H9 (cell line): ENCODE data around the gene AGBL4. TPM values are rescaled to one million over a fixed set of nuclear protein-coding genes. Genes with fewer than 3 reads are reported as not detected.

Experiments
- DNase-seq: peaks from one replicate; pipeline ENCODE4 v3.0.0-alpha.2; 2017
- H2AFZ ChIP-seq: one replicate; pipeline ENCODE4 v1.6.1; 2013; ENCODE audit warnings: mild to moderate bottlenecking, low read length, control low read depth, moderate library complexity
- H2AK5ac ChIP-seq: 2 replicates; pipeline ENCODE4 v1.6.1; 2013; ENCODE audit warnings: low read length, control low read depth, mixed read lengths; ENCODE audit not compliant: insufficient read length
- H2BK120ac ChIP-seq: one replicate; pipeline ENCODE4 v1.6.1; 2013; ENCODE audit warnings: low read depth, mild to moderate bottlenecking, low read length, control low read depth, inconsistent platforms; ENCODE audit not compliant: poor library complexity, severe bottlenecking
- H2BK12ac ChIP-seq: 2 replicates; pipeline ENCODE4 v1.6.1; 2013; ENCODE audit warnings: low read length, control low read depth, mixed read lengths, low read depth; ENCODE audit not compliant: insufficient read length
- H2BK15ac ChIP-seq: 2 replicates; pipeline ENCODE4 v1.6.1; 2013; ENCODE audit warnings: low read depth, low read length, control low read depth
- H2BK20ac ChIP-seq: one replicate; pipeline ENCODE4 v1.6.1; 2013; ENCODE audit warnings: low read depth, mild to moderate bottlenecking, low read length, control low read depth, inconsistent platforms; ENCODE audit not compliant: poor library complexity, severe bottlenecking
- H2BK5ac ChIP-seq: 2 replicates; pipeline ENCODE4 v1.6.1; 2013; ENCODE audit warnings: low read length, control low read depth, mixed read lengths; ENCODE audit not compliant: insufficient read length
- H3K14ac ChIP-seq: 2 replicates; pipeline ENCODE4 v1.6.1; 2013; ENCODE audit warnings: low read length, control low read depth; ENCODE audit not compliant: insufficient read depth
- H3K18ac ChIP-seq: 2 replicates; pipeline ENCODE4 v1.6.1; 2013; ENCODE audit warnings: low read depth, mild to moderate bottlenecking, mixed read lengths, low read length, control low read depth; ENCODE audit not compliant: insufficient read length
- H3K23ac ChIP-seq: 2 replicates; pipeline ENCODE4 v1.6.1; 2013; ENCODE audit warnings: low read length, control low read depth, mixed read lengths, low read depth; ENCODE audit not compliant: insufficient read length
- H3K23me2 ChIP-seq: 2 replicates; pipeline ENCODE4 v1.6.1; 2013; ENCODE audit warnings: low read depth, mild to moderate bottlenecking, mixed read lengths, low read length, control low read depth; ENCODE audit not compliant: insufficient read length, poor library complexity, severe bottlenecking
- H3K27ac ChIP-seq: 2 replicates; pipeline ENCODE4 v1.5.1; 2013; ENCODE audit warnings: low read length, control low read depth, mixed read lengths, low read depth; ENCODE audit not compliant: insufficient read length
- H3K27me3 ChIP-seq: 2 replicates; pipeline ENCODE4 v1.6.1; 2013; ENCODE audit warnings: low read length, control low read depth, inconsistent platforms; ENCODE audit not compliant: insufficient read depth
- H3K4ac ChIP-seq: 2 replicates; pipeline ENCODE4 v1.6.1; 2013; ENCODE audit warnings: low read depth, mild to moderate bottlenecking, control low read depth, inconsistent platforms, low read length, moderate library complexity
- H3K4me1 ChIP-seq: 2 replicates; pipeline ENCODE4 v1.6.1; 2013; ENCODE audit warnings: low read length, control low read depth, inconsistent platforms; ENCODE audit not compliant: insufficient read depth
- H3K4me2 ChIP-seq: 2 replicates; pipeline ENCODE4 v1.6.1; 2013; ENCODE audit warnings: low read length, control low read depth, mixed read lengths; ENCODE audit not compliant: insufficient read length, insufficient read depth
- H3K56ac ChIP-seq: 2 replicates; pipeline ENCODE4 v1.6.1; 2013; ENCODE audit warnings: low read depth, mild to moderate bottlenecking, mixed read lengths, low read length, control low read depth; ENCODE audit not compliant: insufficient read length
- H3K79me1 ChIP-seq: 2 replicates; pipeline ENCODE4 v1.6.1; 2013; ENCODE audit warnings: low read depth, mild to moderate bottlenecking, moderate library complexity, low read length, control low read depth, inconsistent platforms; ENCODE audit not compliant: insufficient read depth, poor library complexity, severe bottlenecking
- H3K79me2 ChIP-seq: 2 replicates; pipeline ENCODE4 v1.6.1; 2013; ENCODE audit warnings: low read length, control low read depth, inconsistent platforms; ENCODE audit not compliant: insufficient read depth
- H3K9ac ChIP-seq: 2 replicates; pipeline ENCODE4 v1.6.1; 2013; ENCODE audit warnings: low read length, control low read depth, mixed read lengths; ENCODE audit not compliant: insufficient read length; ENCODE audit errors: extremely low read depth
- H3K9me3 ChIP-seq: one replicate; pipeline ENCODE4 v1.6.1; 2013; ENCODE audit warnings: low read depth, low read length, inconsistent platforms; ENCODE audit not compliant: control insufficient read depth
- H3T11ph ChIP-seq: one replicate; pipeline ENCODE4 v1.6.1; 2013; ENCODE audit warnings: mild to moderate bottlenecking, low read length, control low read depth, inconsistent platforms
- H4K20me1 ChIP-seq: one replicate; pipeline ENCODE4 v1.6.1; 2013; ENCODE audit not compliant: control insufficient read depth, insufficient read length, insufficient read depth
- H4K5ac ChIP-seq: 2 replicates; pipeline ENCODE4 v1.6.1; 2013; ENCODE audit warnings: low read depth, mild to moderate bottlenecking, mixed read lengths, low read length, control low read depth; ENCODE audit not compliant: insufficient read length
- H4K8ac ChIP-seq: replicated peaks from 2 replicates; pipeline ENCODE4 v1.6.1; 2013; ENCODE audit warnings: low read length, control low read depth, mixed read lengths, low read depth; ENCODE audit not compliant: insufficient read length
- H4K91ac ChIP-seq: 2 replicates; pipeline ENCODE4 v1.6.1; 2013; ENCODE audit warnings: low read depth, mild to moderate bottlenecking, moderate library complexity, mixed read lengths, low read length, control low read depth; ENCODE audit not compliant: insufficient read length
- H3K27ac Mint-ChIP-seq, 3 experiments: 2 replicates in 2 of 3; 3 replicates in 1 of 3; pipeline ENCODE4 v1.8.0; 2020 to 2021; ENCODE audit warnings: mixed read lengths in 3 of 3, mild to moderate bottlenecking in 1 of 3, moderate library complexity in 1 of 3
- H3K27me3 Mint-ChIP-seq: 2 replicates; pipeline ENCODE4 v1.8.0; 2021; ENCODE audit warnings: low read depth, mild to moderate bottlenecking, moderate library complexity, mixed read lengths
- H3K36me3 Mint-ChIP-seq, 3 experiments: 2 replicates in 2 of 3; 3 replicates in 1 of 3; pipeline ENCODE4 v1.8.0; 2020 to 2021; ENCODE audit warnings: low read depth in 3 of 3, mixed read lengths in 3 of 3; ENCODE audit not compliant: insufficient read depth in 1 of 3
- H3K4me1 Mint-ChIP-seq, 2 experiments: 2 replicates each; pipeline ENCODE4 v1.8.0; 2020; ENCODE audit warnings: mixed read lengths in 2 of 2
- H3K4me3 Mint-ChIP-seq, 2 experiments: 2 replicates in 1 of 2; 3 replicates in 1 of 2; pipeline ENCODE4 v1.8.0; 2020 to 2021; ENCODE audit warnings: mild to moderate bottlenecking in 2 of 2, mixed read lengths in 2 of 2, moderate library complexity in 1 of 2
- H3K9me3 Mint-ChIP-seq, 2 experiments: 2 replicates in 1 of 2; 3 replicates in 1 of 2; pipeline ENCODE4 v1.8.0; 2020; ENCODE audit warnings: mild to moderate bottlenecking in 2 of 2, mixed read lengths in 2 of 2, moderate library complexity in 1 of 2
- CTCF ChIP-seq: fragments of 200-600 bp; sonication (generic); conservative IDR thresholded peaks from 3 replicates; pipeline ENCODE4 v1.8.0; 2021; ENCODE audit warnings: antibody characterized with exemption, mild to moderate bottlenecking
- WGBS: extraction: QIAGEN DNeasy Blood & Tissue Kit; methylation state at CpG from one replicate; pipeline ENCODE4 v1.1.7; 2013; ENCODE audit warnings: missing lambda C conversion rate, low lambda C conversion rate, mixed read lengths; ENCODE audit not compliant: insufficient read length; ENCODE audit errors: extremely low coverage; 5-methylcytosine and 5-hydroxymethylcytosine counted together
- total RNA-seq: library from RNA; stranded (reverse); gene quantifications from 2 replicates; pipeline ENCODE4 v1.2.1, GENCODE V29; 2021

AGBL4 gene
- total RNA-seq, 1 experiment from 2014 or later = not detected

- no peak overlapping the region for H2BK15ac ChIP-seq
- Mint-ChIP-seq H3K4me3 (no peak overlapping the region), H3K36me3 (no peaks in the 10 kb centered on the region), H3K9me3 (no peaks in the 10 kb centered on the region), H3K27me3 (no peaks in the 10 kb centered on the region; the same call in none of the 2 replicates), H3K27ac (no peak overlapping the region; a peak in 1 of 7 replicates), H3K4me1 (peaks cover 15% of the 10 kb centered on the region in 2 experiments)
- H3K79me2 ChIP-seq = no peaks in the 10 kb centered on the region
- no peak for DNase-seq
- no peak overlapping the region for H3K56ac ChIP-seq
- no peak overlapping the region for H2BK12ac ChIP-seq
- H4K91ac ChIP-seq = no peak overlapping the region
- no peak overlapping the region for H3K18ac ChIP-seq
- no peak overlapping the region for H3K4me2 ChIP-seq
- H2BK5ac ChIP-seq = no peak overlapping the region
- no peak overlapping the region for H3K23ac ChIP-seq
- H4K5ac ChIP-seq = no peak overlapping the region
- H3K27me3 ChIP-seq = no peaks in the 10 kb centered on the region
- WGBS = no CpG with 5 or more reads among the region's 4 CpGs
- H3T11ph ChIP-seq = no peak overlapping the region
- no peak for TF ChIP-seq CTCF
- no peak overlapping the region for H2AFZ ChIP-seq
- H2BK120ac ChIP-seq = no peak overlapping the region
- no peaks in the 10 kb centered on the region for H3K23me2 ChIP-seq
- no peaks in the 10 kb centered on the region for H4K20me1 ChIP-seq
- H3K27ac ChIP-seq = no peak overlapping the region
- no peak overlapping the region for H3K9ac ChIP-seq
- H4K8ac ChIP-seq = no peak overlapping the region
- H3K79me1 ChIP-seq = no peaks in the 10 kb centered on the region
- H3K4ac ChIP-seq = no peak overlapping the region
- H3K14ac ChIP-seq = no peak overlapping the region
- no peak overlapping the region for H2AK5ac ChIP-seq
- H3K9me3 ChIP-seq = no peaks in the 10 kb centered on the region
- H3K4me1 ChIP-seq = peaks cover 10% of the 10 kb centered on the region; the same call in 1 of the 2 replicates
- H2BK20ac ChIP-seq = no peak overlapping the region
These were observed 1432.6 kb downstream of the AGBL4 start for GRCh38 chr1:48591181-48591580.
